HepG2 (cell line): Measurements from ENCODE around the gene SIDT1. TPM values are rescaled to one million over a fixed set of nuclear protein-coding genes. Genes with fewer than 3 reads are reported as not detected.

Experiments used
- ATAC-seq: fragments of 200-7000 bp; cut with Tn5 transposase; 3 replicates; pipeline ENCODE4 v1.9.1; 2020; ENCODE audit warnings: mild to moderate bottlenecking, moderate library complexity
- BruUV-seq: library from RNA; stranded (reverse); fragments of 400-500 nt; replicated peaks from 2 replicates; lab custom pipeline; 2021; lab: Mats Ljungman, UMichigan
- CTCF ChIA-PET: fragments of 300-600 bp; formaldehyde crosslinking; extraction: SDS; loops from one replicate; lab custom pipeline; 2021; ENCODE audit warnings: low total read pairs, inconsistent platforms, low intra/inter-chr PET ratio; lab: Yijun Ruan, JAX
- POLR2A ChIA-PET: fragments of 350-600 bp; sonication (Branson Sonifier 250); formaldehyde crosslinking; loops from one replicate; lab custom pipeline; 2020; ENCODE audit warnings: antibody characterized with exemption, inconsistent platforms; lab: Yijun Ruan, JAX
- DNase-seq: peaks from one replicate; pipeline ENCODE4 v3.0.0-alpha.2; 2015; ENCODE audit warnings: low spot score
- FAIRE-seq: peaks from 3 replicates; lab custom pipeline; 2011; peaks lifted over from hg19 to GRCh38; lab: Jason Lieb, UNC
- H2AFZ ChIP-seq: one replicate; pipeline ENCODE4 v1.6.1; 2011; ENCODE audit warnings: low read length, inconsistent platforms
- H3K27ac ChIP-seq: fragments of 300-600 bp; 3 replicates; pipeline ENCODE4 v1.8.0; 2011; ENCODE audit warnings: mixed run types, mild to moderate bottlenecking, mixed read lengths, low read length, inconsistent platforms; ENCODE audit not compliant: insufficient read depth; ENCODE audit errors: extremely low read length
- H3K27me3 ChIP-seq, 2 experiments: fragments of 200-600 bp in 1 of 2; 2 replicates in 1 of 2; 3 replicates in 1 of 2; pipeline versions ENCODE4 v1.6.0 to v1.8.0; 2011; ENCODE audit warnings: low read length in 2 of 2, mild to moderate bottlenecking in 2 of 2, moderate library complexity in 2 of 2, inconsistent platforms in 1 of 2; ENCODE audit not compliant: insufficient read depth in 2 of 2, control insufficient read depth in 1 of 2
- H3K36me3 ChIP-seq, 2 experiments: fragments of 200-600 bp in 1 of 2; replicated peaks in 1 of 2; 2 replicates in 1 of 2; 3 replicates in 1 of 2; pipeline versions ENCODE4 v1.5.1 to v1.8.0; 2011; ENCODE audit warnings: low read length in 2 of 2, inconsistent platforms in 1 of 2; ENCODE audit not compliant: insufficient read depth in 2 of 2, control insufficient read depth in 1 of 2
- H3K4me1 ChIP-seq: 2 replicates; pipeline ENCODE4 v1.5.1; 2012; ENCODE audit warnings: low read length, inconsistent platforms; ENCODE audit not compliant: insufficient read depth
- H3K4me2 ChIP-seq: 2 replicates; pipeline ENCODE4 v1.6.0; 2011; ENCODE audit warnings: low read depth, low read length, inconsistent platforms
- H3K4me3 ChIP-seq, 3 experiments: fragments of 200-600 bp in 1 of 3; sonication (generic), shearing (Covaris generic) in 1 of 3; replicated peaks in 1 of 3; 2 replicates each; pipeline ENCODE4 v1.5.1; 2011 to 2016; ENCODE audit warnings: low read length in 3 of 3, inconsistent platforms in 2 of 3, low read depth in 2 of 3, mild to moderate bottlenecking in 2 of 3, control low read depth in 1 of 3, mixed read lengths in 1 of 3; ENCODE audit not compliant: insufficient read depth in 1 of 3
- H3K79me2 ChIP-seq: one replicate; pipeline ENCODE4 v1.6.1; 2011; ENCODE audit warnings: low read length, inconsistent platforms; ENCODE audit not compliant: insufficient read depth
- H3K9ac ChIP-seq: 2 replicates; pipeline ENCODE4 v1.6.0; 2011; ENCODE audit warnings: mild to moderate bottlenecking, low read depth, low read length, inconsistent platforms; ENCODE audit not compliant: insufficient read depth
- H3K9me3 ChIP-seq: 2 replicates; pipeline ENCODE4 v1.5.1; 2012; ENCODE audit warnings: mild to moderate bottlenecking, low read length
- H4K20me1 ChIP-seq: 2 replicates; pipeline ENCODE4 v1.6.0; 2011; ENCODE audit warnings: inconsistent platforms, mild to moderate bottlenecking, low read length, moderate library complexity; ENCODE audit not compliant: insufficient read depth
- BHLHE40 ChIP-seq: IDR thresholded peaks from 2 replicates; pipeline ENCODE4 v1.6.1; 2011; ENCODE audit warnings: low read length, improper control_type of control experiment
- CTCF ChIP-seq: sonication (generic); formaldehyde crosslinking; IDR thresholded peaks from 2 replicates; pipeline ENCODE4 v1.5.0; 2020; ENCODE audit warnings: mild to moderate bottlenecking, missing genetic modification reagents, moderate library complexity
- MAFK ChIP-seq, 2 experiments: IDR thresholded peaks in 1 of 2; conservative IDR thresholded peaks in 1 of 2; 2 replicates each; pipeline ENCODE4 v1.6.1; 2011; ENCODE audit warnings: improper control_type of control experiment in 2 of 2, low read length in 2 of 2
- SMC3 ChIP-seq: IDR thresholded peaks from 2 replicates; pipeline ENCODE4 v1.6.1; 2011; ENCODE audit warnings: low read length, improper control_type of control experiment
- STAG1 ChIP-seq: sonication (generic); formaldehyde crosslinking; IDR thresholded peaks from 2 replicates; pipeline ENCODE4 v1.4.0; 2020; ENCODE audit warnings: missing genetic modification reagents
- TFAP4 ChIP-seq: sonication (generic); IDR thresholded peaks from 2 replicates; pipeline ENCODE4 v1.6.1; 2016; ENCODE audit warnings: low read depth, borderline replicate concordance
- WGBS: methylation state at CpG from one replicate; pipeline ENCODE4 v1.1.6; 2017; ENCODE audit warnings: low lambda C conversion rate; 5-methylcytosine and 5-hydroxymethylcytosine counted together
- in situ Hi-C: cut with HindIII; loops from 2 replicates; pipeline ENCODE4 v1.10.0; 2017; ENCODE audit warnings: low pct_unique_long_range_greater_than_20kb; ENCODE audit not compliant: extremely low pct_ligation_motif_present
- intact Hi-C: fragments of 100-400 bp; cut with micrococcal nuclease; formaldehyde crosslinking; loops from one replicate; pipeline ENCODE4 v1.10.0; 2022; ENCODE audit not compliant: unreplicated experiment
- polyA plus RNA-seq, 8 experiments: library from polyadenylated mRNA; depleted of rRNA in 3 of 8; stranded (reverse) in 7 of 8; unstranded in 1 of 8; fragments of >200 nt; fragmentation: Illumina TruSeq in 4 of 8; extraction: Trizol in 4 of 8; gene quantifications; 2 replicates each; pipeline versions ENCODE4 v1.2.1 to v1.2.3, GENCODE V29; 2011 to 2016; ENCODE audit warnings: low read depth in 4 of 8, missing spikeins in 1 of 8, mixed read lengths in 1 of 8; ENCODE audit not compliant: insufficient read depth in 1 of 8
- total RNA-seq, 5 experiments: library from RNA; depleted of rRNA; stranded (reverse); fragments of >200 nt; fragmentation: Illumina TruSeq; extraction: Trizol; gene quantifications; 2 replicates each; pipeline ENCODE4 v1.2.3, GENCODE V29; 2016; ENCODE audit warnings: low read depth in 1 of 5

The SIDT1 gene
- total and polyA plus RNA-seq, 2 of the 13 experiments (the other 11 are each of a cell fraction or from before 2014, with no cell fraction given) = 0.07 TPM

DNA sequence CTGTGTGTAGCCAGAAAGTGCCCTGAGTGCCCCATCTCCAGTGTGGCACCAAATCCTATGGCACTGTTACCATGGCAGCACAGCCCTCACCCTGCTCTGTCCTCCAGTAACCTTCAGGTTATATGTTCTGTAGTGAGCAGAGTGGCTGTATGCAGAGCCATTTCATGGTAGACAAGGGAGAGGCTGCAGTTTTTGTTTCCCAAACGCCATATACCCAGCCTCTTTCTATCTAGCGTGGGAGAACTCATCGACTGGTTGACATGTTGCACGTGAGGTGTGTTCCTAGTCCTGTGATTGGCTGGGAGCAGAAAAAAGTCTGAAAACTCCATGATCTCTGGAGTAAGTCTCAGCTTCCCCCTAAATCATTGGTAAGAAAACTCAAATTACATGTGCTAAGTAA lies 2.0 kb downstream of the SIDT1 start (continued):
- TF ChIP-seq BHLHE40 = no peak
- no peak for TF ChIP-seq MAFK (conservative IDR thresholded peaks at IDR 0.05 in 1 of 2, IDR thresholded peaks at IDR 0.05 in 1 of 2; ENCODE audit: low read length in 2 of 2)

GRCh38 chr3:113535898-113536297 lies 3.5 kb downstream of the SIDT1 start:
- TF ChIP-seq TFAP4 (no peak), SMC3 (0 out of 2 replicates have a peak, but pooled peaks have one; percentile 32), CTCF (CRISPR knock-in tag) (peak; percentile 50), STAG1 (CRISPR knock-in tag) (0 out of 2 replicates have a peak, but pooled peaks have one; percentile 5)
- ChIA-PET CTCF (interaction anchor here (2.4 kb wide), 1 partner anchor 42 kb away, joined by 11 read pairs; no protein-coding TSS in a partner anchor), POLR2A (no interaction called here)
- ATAC-seq (peak; percentile 57), FAIRE-seq (no peak), DNase-seq (no peak)
- no peak overlapping the region for H3K27ac ChIP-seq
- peaks cover 1 to 42% of the 10 kb centered on the region in 2 experiments; a peak in 3 of 5 replicates for H3K27me3 ChIP-seq
- H3K79me2 ChIP-seq = no peaks in the 10 kb centered on the region
- no peaks in the 10 kb centered on the region for H3K36me3 ChIP-seq
- no peak overlapping the region for H2AFZ ChIP-seq
- peaks cover 16% of the 10 kb centered on the region for H3K4me1 ChIP-seq
- in situ Hi-C loops = no loop called here
- no peak overlapping the region for H3K4me2 ChIP-seq
- no peak overlapping the region for H3K4me3 ChIP-seq
- no peaks in the 10 kb centered on the region for H4K20me1 ChIP-seq
- BruUV-seq = no TSS peak
- intact Hi-C loops = loop anchor here (2.0 kb wide), 2 partner anchors 17 to 43 kb away; no protein-coding TSS in a partner anchor
- no peaks in the 10 kb centered on the region for H3K9me3 ChIP-seq
- no peak overlapping the region for H3K9ac ChIP-seq
- WGBS = 17% methylated on average over 5 of the region's 5 CpGs
